T-helper 1 cell treated with Interleukin-12 subunit alpha and Interleukin-12 subunit beta and Interleukin-4 antibody, amounts not matched to agents 30 μg/mL and 1 μg/mL, for 36 hours (primary cell): Measurements from ENCODE around the gene CDK8.
"Not testable (repeated sequence)": the region's sequence is repeated elsewhere in the genome, so short reads cannot be mapped to it uniquely, and the experiment has no call there.

Source experiments
- H3K27ac Mint-ChIP-seq: one replicate; pipeline ENCODE4 v1.8.0; 2021; ENCODE audit warnings: mild to moderate bottlenecking, mixed read lengths
- H3K27me3 Mint-ChIP-seq: one replicate; pipeline ENCODE4 v1.8.0; 2021; ENCODE audit warnings: low read depth, mixed read lengths
- H3K36me3 Mint-ChIP-seq: one replicate; pipeline ENCODE4 v1.8.0; 2021; ENCODE audit warnings: low read depth, mixed read lengths
- H3K4me1 Mint-ChIP-seq: one replicate; pipeline ENCODE4 v1.8.0; 2021; ENCODE audit warnings: low read depth, mixed read lengths
- H3K4me3 Mint-ChIP-seq: one replicate; pipeline ENCODE4 v1.8.0; 2021; ENCODE audit warnings: mild to moderate bottlenecking, moderate library complexity, mixed read lengths
- H3K9me3 Mint-ChIP-seq: one replicate; pipeline ENCODE4 v1.8.0; 2021; ENCODE audit warnings: mixed read lengths

The CDK8 gene

GRCh38 chr13:26229080-26229615 lies 24.8 kb upstream of the CDK8 start:
- Mint-ChIP-seq H3K9me3 (no peaks in the 10 kb centered on the region), H3K27ac (no peak overlapping the region), H3K36me3 (no peaks in the 10 kb centered on the region), H3K27me3 (peaks cover 4% of the 10 kb centered on the region), H3K4me3 (no peak overlapping the region), H3K4me1 (no peaks in the 10 kb centered on the region)

- no peaks in the 10 kb centered on the region for H3K36me3 Mint-ChIP-seq
- H3K27me3 Mint-ChIP-seq: peaks cover 9% of the 10 kb centered on the region
- H3K4me3 Mint-ChIP-seq: no peak overlapping the region
- H3K9me3 Mint-ChIP-seq: no peaks in the 10 kb centered on the region
- no peak overlapping the region for H3K27ac Mint-ChIP-seq
- no peaks in the 10 kb centered on the region for H3K4me1 Mint-ChIP-seq
Measured at GRCh38 chr13:26230703-26231102, 23.2 kb upstream of the CDK8 start.

- Mint-ChIP-seq H3K27me3 (peaks cover 9% of the 10 kb centered on the region), H3K4me3 (no peak overlapping the region), H3K4me1 (no peaks in the 10 kb centered on the region), H3K27ac (no peak overlapping the region), H3K9me3 (no peaks in the 10 kb centered on the region), H3K36me3 (no peaks in the 10 kb centered on the region)
Measured at GRCh38 chr13:26236296-26236695, 17.6 kb upstream of the CDK8 start.

DNA sequence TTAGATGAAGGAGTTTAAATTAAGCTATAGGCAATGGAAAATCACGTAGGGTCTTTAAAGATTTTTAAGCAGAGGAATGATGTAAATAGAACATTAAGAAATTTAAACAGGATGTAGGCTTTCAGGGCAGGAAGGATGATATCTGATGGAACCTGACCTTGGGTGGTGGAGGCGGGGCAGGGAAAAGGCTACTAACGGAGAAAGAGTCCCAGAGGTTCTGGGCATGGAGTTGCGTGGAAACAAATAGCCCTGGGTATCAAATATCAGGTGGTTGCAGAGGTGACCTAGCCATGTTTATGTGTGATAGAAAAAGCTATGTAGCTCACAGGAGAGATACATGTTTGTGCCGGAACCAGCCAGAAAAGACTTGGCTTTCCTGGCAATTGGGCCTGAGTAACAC lies 7.8 kb upstream of the CDK8 start:
- H3K4me1 Mint-ChIP-seq: no peaks in the 10 kb centered on the region
- no peaks in the 10 kb centered on the region for H3K36me3 Mint-ChIP-seq
- H3K9me3 Mint-ChIP-seq: peaks cover 3% of the 10 kb centered on the region
- no peak overlapping the region for H3K27ac Mint-ChIP-seq
- H3K27me3 Mint-ChIP-seq: peaks cover 8% of the 10 kb centered on the region
- H3K4me3 Mint-ChIP-seq: no peak overlapping the region

DNA sequence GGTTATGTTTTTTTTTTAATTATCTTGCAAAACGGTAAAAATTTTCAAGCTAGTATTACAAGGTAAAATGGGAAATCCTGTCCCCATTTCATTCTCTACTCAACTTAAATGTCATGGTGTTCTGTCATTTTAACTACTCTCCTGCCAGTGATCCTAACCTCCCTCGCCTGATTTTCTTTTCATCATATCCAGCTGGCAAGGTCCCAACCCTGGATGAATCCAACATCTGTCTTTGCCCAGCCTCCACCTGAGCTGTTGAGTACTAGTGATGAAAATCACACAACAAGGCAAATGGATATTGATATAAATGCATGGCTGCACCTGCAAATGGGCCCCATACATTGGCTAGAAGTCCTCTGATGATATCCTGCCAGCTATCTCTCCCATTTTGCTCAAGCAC lies 6.9 kb upstream of the CDK8 start:
- Mint-ChIP-seq H3K4me1 (no peaks in the 10 kb centered on the region), H3K9me3 (peaks cover 3% of the 10 kb centered on the region), H3K36me3 (no peaks in the 10 kb centered on the region), H3K4me3 (no peak overlapping the region), H3K27me3 (peaks cover 8% of the 10 kb centered on the region), H3K27ac (no peak overlapping the region)

DNA sequence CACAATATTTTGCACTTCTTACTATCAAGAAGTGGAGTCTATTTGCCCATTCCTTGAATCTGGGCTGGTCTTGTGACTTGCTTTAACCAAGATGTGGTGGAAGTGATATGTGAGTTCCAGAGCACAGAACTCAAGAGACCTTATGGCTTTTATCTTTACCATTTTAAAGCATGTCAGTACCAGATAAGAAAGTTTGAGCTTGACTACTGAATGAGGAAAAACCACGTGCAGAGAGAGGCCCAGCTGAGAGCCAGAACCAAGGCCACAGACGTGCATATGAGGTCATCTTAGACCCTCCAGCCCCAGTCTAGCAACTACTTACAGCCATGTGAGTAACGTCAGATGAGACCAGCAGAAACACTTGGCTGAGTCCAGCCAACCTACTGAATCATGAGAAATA lies 6.3 kb upstream of the CDK8 start:
- Mint-ChIP-seq H3K9me3 (peaks cover 3% of the 10 kb centered on the region), H3K4me3 (no peak overlapping the region), H3K4me1 (no peaks in the 10 kb centered on the region), H3K36me3 (no peaks in the 10 kb centered on the region), H3K27ac (no peak overlapping the region), H3K27me3 (peaks cover 8% of the 10 kb centered on the region)

- Mint-ChIP-seq H3K27me3 (peaks cover 8% of the 10 kb centered on the region), H3K4me3 (no peak overlapping the region), H3K36me3 (no peaks in the 10 kb centered on the region), H3K27ac (no peak overlapping the region), H3K4me1 (peaks cover 7% of the 10 kb centered on the region), H3K9me3 (no peaks in the 10 kb centered on the region)
Measured at GRCh38 chr13:26249551-26249950, 4.4 kb upstream of the CDK8 start.

DNA sequence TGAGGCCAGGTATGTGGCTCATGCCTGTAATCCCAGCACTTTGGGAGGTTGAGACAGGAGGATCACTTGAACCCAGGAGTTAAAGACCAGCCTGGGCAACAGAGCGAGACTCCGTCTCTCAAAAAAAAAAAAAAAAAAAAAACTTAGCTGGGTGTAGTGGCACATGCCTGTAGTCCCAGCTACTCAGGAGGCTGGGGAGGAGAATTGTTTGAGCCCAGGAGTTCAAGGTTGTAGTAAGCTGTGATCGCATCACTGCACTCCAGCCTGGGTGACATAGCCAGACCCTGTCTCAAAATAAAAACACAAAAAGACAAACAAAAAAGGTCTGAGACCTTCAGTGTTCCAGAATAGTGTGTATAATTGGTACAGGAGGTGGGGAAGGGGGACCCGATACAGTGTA lies 1.9 kb upstream of the CDK8 start:
- H3K4me3 Mint-ChIP-seq, H3K9me3 Mint-ChIP-seq, H3K27me3 Mint-ChIP-seq, H3K36me3 Mint-ChIP-seq, H3K27ac Mint-ChIP-seq: not testable (repeated sequence)
- peaks cover 23% of the 10 kb centered on the region for H3K4me1 Mint-ChIP-seq

DNA sequence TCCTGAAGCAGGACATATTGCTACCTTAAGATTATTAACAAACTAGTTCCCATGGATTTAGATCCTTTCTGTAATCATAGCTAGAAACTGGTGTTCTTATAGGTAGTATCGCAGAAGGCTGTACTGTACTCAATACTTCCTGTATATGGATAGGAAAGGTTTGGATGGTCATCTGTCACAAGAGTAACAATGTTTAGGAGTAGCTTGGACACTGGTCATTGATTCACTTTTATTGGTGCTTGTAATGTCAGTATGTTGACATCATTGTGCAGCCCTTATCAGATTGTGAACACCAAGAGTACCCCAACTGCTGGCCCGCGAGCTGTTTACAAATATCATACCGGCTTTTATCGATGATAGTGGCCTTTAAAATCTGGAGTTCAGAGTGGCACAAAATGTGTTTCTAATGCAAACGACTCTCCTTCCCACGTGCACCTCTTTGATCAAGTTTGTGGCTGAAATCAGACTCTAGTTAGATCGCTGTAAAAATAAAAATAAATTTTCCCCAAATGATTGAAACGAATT lies 605 bp upstream of the CDK8 start:
- Mint-ChIP-seq H3K4me3 (peak overlapping the region; percentile 97), H3K36me3 (peaks cover 2% of the 10 kb centered on the region), H3K27me3 (peaks cover 6% of the 10 kb centered on the region), H3K9me3 (no peaks in the 10 kb centered on the region), H3K4me1 (peaks cover 25% of the 10 kb centered on the region), H3K27ac (no peak overlapping the region)

- peaks cover 2% of the 10 kb centered on the region for H3K36me3 Mint-ChIP-seq
- peaks cover 25% of the 10 kb centered on the region for H3K4me1 Mint-ChIP-seq
- H3K27me3 Mint-ChIP-seq: peaks cover 6% of the 10 kb centered on the region
- H3K9me3 Mint-ChIP-seq: no peaks in the 10 kb centered on the region
- H3K4me3 Mint-ChIP-seq: peak overlapping the region; percentile 89
- H3K27ac Mint-ChIP-seq: peak overlapping the region; percentile 71
Measured at GRCh38 chr13:26254583-26255111, 718 bp downstream of the CDK8 start.

GRCh38 chr13:26255115-26255514 lies 1.2 kb downstream of the CDK8 start:
- peak overlapping the region; percentile 71 for H3K27ac Mint-ChIP-seq
- H3K27me3 Mint-ChIP-seq: peaks cover 6% of the 10 kb centered on the region
- no peaks in the 10 kb centered on the region for H3K9me3 Mint-ChIP-seq
- H3K4me3 Mint-ChIP-seq: peak overlapping the region; percentile 89
- H3K4me1 Mint-ChIP-seq: peaks cover 25% of the 10 kb centered on the region
- H3K36me3 Mint-ChIP-seq: peaks cover 2% of the 10 kb centered on the region

GRCh38 chr13:26255691-26256277 lies 1.9 kb downstream of the CDK8 start:
- H3K27me3 Mint-ChIP-seq: peaks cover 6% of the 10 kb centered on the region
- H3K27ac Mint-ChIP-seq: no peak overlapping the region
- H3K36me3 Mint-ChIP-seq: peaks cover 2% of the 10 kb centered on the region
- H3K9me3 Mint-ChIP-seq: no peaks in the 10 kb centered on the region
- H3K4me3 Mint-ChIP-seq: peak overlapping the region; percentile 29
- H3K4me1 Mint-ChIP-seq: peaks cover 25% of the 10 kb centered on the region

GRCh38 chr13:26257049-26257448 lies 3.1 kb downstream of the CDK8 start:
- peaks cover 2% of the 10 kb centered on the region for H3K36me3 Mint-ChIP-seq
- H3K4me3 Mint-ChIP-seq: no peak overlapping the region
- H3K27me3 Mint-ChIP-seq: peaks cover 6% of the 10 kb centered on the region
- no peak overlapping the region for H3K27ac Mint-ChIP-seq
- H3K9me3 Mint-ChIP-seq: no peaks in the 10 kb centered on the region
- H3K4me1 Mint-ChIP-seq: peaks cover 25% of the 10 kb centered on the region

- Mint-ChIP-seq H3K4me1 (peaks cover 18% of the 10 kb centered on the region), H3K36me3 (peaks cover 2% of the 10 kb centered on the region), H3K27ac (no peak overlapping the region), H3K27me3 (peaks cover 6% of the 10 kb centered on the region), H3K9me3 (no peaks in the 10 kb centered on the region), H3K4me3 (no peak overlapping the region)
Measured at GRCh38 chr13:26259634-26260033, 5.7 kb downstream of the CDK8 start.

- Mint-ChIP-seq H3K4me1 (peaks cover 2% of the 10 kb centered on the region), H3K27me3 (peaks cover 6% of the 10 kb centered on the region), H3K4me3 (no peak overlapping the region), H3K27ac (no peak overlapping the region), H3K9me3 (no peaks in the 10 kb centered on the region), H3K36me3 (no peaks in the 10 kb centered on the region)
Measured at GRCh38 chr13:26262156-26262555, 8.2 kb downstream of the CDK8 start.
